Left lobe of liver (tissue), 2 donors: ENCODE results near the gene FAXDC2. TPM values are rescaled to one million over a fixed set of nuclear protein-coding genes. Genes with fewer than 3 reads are reported as not detected.
"Not testable (repeated sequence)": the region's sequence is repeated elsewhere in the genome, so short reads cannot be mapped to it uniquely, and the experiment has no call there.

Source experiments
- ATAC-seq: fragments of 200-7000 bp; cut with Tn5 transposase; one replicate; pipeline ENCODE4 v1.9.1; 2020; ENCODE audit warnings: mild to moderate bottlenecking, moderate library complexity
- DNase-seq: peaks from one replicate; pipeline ENCODE4 v3.0.0-alpha.2; 2020; ENCODE audit warnings: low spot score
- total RNA-seq: library from RNA; stranded (reverse); gene quantifications from one replicate; pipeline ENCODE4 v1.2.1, GENCODE V29; 2021
- donor health status: DM: no; HTN: no; CAD: no; lungs with moderate emphysema.
- donor health status: DM: no; HTN: yes; CAD: no.

The FAXDC2 gene
- total RNA-seq, 1 donor from 2014 or later: 83.6 TPM

- no peak for ATAC-seq
- DNase-seq: no peak
These were observed 12.4 kb upstream of the FAXDC2 start for GRCh38 chr5:154862766-154863165.

GRCh38 chr5:154861946-154862345 lies 11.5 kb upstream of the FAXDC2 start:
- ATAC-seq: no peak
- DNase-seq: no peak

GRCh38 chr5:154860765-154861164 lies 10.4 kb upstream of the FAXDC2 start:
- ATAC-seq: no peak
- DNase-seq: no peak

GRCh38 chr5:154860123-154860522 lies 9.7 kb upstream of the FAXDC2 start:
- DNase-seq: no peak
- ATAC-seq: no peak

GRCh38 chr5:154858972-154859871 lies 8.8 kb upstream of the FAXDC2 start:
- DNase-seq: no peak
- no peak for ATAC-seq

- ATAC-seq (peak; percentile 85), DNase-seq (peak; percentile 99)
These were observed 8.0 kb upstream of the FAXDC2 start, which contains the start of gene CNOT8 for GRCh38 chr5:154858297-154858971. Gene CNOT8, plus strand, starts transcription at chr5:154858627. Its CDS starts 4,652 bp downstream, at chr5:154863279.

GRCh38 chr5:154857530-154858296 lies 7.3 kb upstream of the FAXDC2 start:
- peak; percentile 82 for ATAC-seq
- DNase-seq: peak; percentile 96

- no peak for ATAC-seq
- peak; percentile 34 for DNase-seq
These were observed 948 bp upstream of the FAXDC2 start for GRCh38 chr5:154851351-154851750.

- peak; percentile 67 for ATAC-seq
- DNase-seq: no peak
These were observed 607 bp downstream of the FAXDC2 start for GRCh38 chr5:154849791-154850201.

- DNase-seq (no peak), ATAC-seq (no peak)
These were observed 1.1 kb downstream of the FAXDC2 start for GRCh38 chr5:154849264-154849785.

- DNase-seq (no peak), ATAC-seq (no peak)
These were observed 5.6 kb downstream of the FAXDC2 start for GRCh38 chr5:154844809-154845208.

GRCh38 chr5:154842689-154843530 lies 7.5 kb downstream of the FAXDC2 start:
- ATAC-seq: no peak
- no peak for DNase-seq

- DNase-seq (no peak), ATAC-seq (no peak)
These were observed 9.1 kb downstream of the FAXDC2 start for GRCh38 chr5:154841273-154841661.

GRCh38 chr5:154840435-154841272 lies 9.7 kb downstream of the FAXDC2 start:
- ATAC-seq (peak; percentile 28), DNase-seq (no peak)

- ATAC-seq (peak; percentile 24), DNase-seq (no peak)
These were observed 13.1 kb downstream of the FAXDC2 start for GRCh38 chr5:154837009-154837901.

- ATAC-seq (no peak), DNase-seq (no peak)
These were observed 14.2 kb downstream of the FAXDC2 start for GRCh38 chr5:154836225-154836624.

- not testable (repeated sequence) for DNase-seq, ATAC-seq
These were observed 14.7 kb downstream of the FAXDC2 start for GRCh38 chr5:154835701-154836052.

GRCh38 chr5:154834053-154834452 lies 16.4 kb downstream of the FAXDC2 start:
- DNase-seq: no peak
- ATAC-seq: peak; percentile 67
